HCT116 (cell line): ENCODE measurements around the gene TOX2. TPM values are rescaled to one million over a fixed set of nuclear protein-coding genes. Genes with fewer than 3 reads are reported as not detected.

Source experiments
- total RNA-seq: library from RNA; stranded (reverse); gene quantifications from one replicate; pipeline ENCODE4 v1.2.1, GENCODE V29; 2021; ENCODE audit not compliant: unreplicated experiment

Gene TOX2
- total RNA-seq, 1 experiment from 2014 or later: 39.6 TPM

Other genes starting within 250 kb of the TOX2 start
- gene MYBL2, start 247.7 kb upstream of the TOX2 start, total RNA-seq: 92.1 TPM
- not detected for gene GTSF1L, start 187.8 kb upstream of the TOX2 start, total RNA-seq